HEK293 (cell line): Measurements from ENCODE around the gene TCF7L2.

ENCODE experiments used
- BCL11B ChIP-seq: fragments of 450-650 bp; formaldehyde crosslinking; IDR thresholded peaks from 2 replicates; pipeline ENCODE4 v1.5.1; 2016; ENCODE audit warnings: low read depth, missing biosample characterization, missing genetic modification characterization
- HOXC10 ChIP-seq: sonication (generic); formaldehyde crosslinking; IDR thresholded peaks from 2 replicates; pipeline ENCODE4 v1.8.1; 2023; ENCODE audit warnings: mild to moderate bottlenecking, missing genetic modification reagents
- MEIS1 ChIP-seq: sonication (generic); formaldehyde crosslinking; IDR thresholded peaks from 2 replicates; pipeline ENCODE4 v1.8.1; 2022; ENCODE audit warnings: missing genetic modification reagents, mild to moderate bottlenecking, borderline replicate concordance
- OSR2 ChIP-seq: fragments of 450-650 bp; formaldehyde crosslinking; IDR thresholded peaks from 2 replicates; pipeline ENCODE4 v1.5.1; 2016; ENCODE audit warnings: missing biosample characterization, missing genetic modification characterization
- PATZ1 ChIP-seq: fragments of 450-650 bp; formaldehyde crosslinking; IDR thresholded peaks from 2 replicates; pipeline ENCODE4 v1.5.1; 2016; ENCODE audit warnings: missing biosample characterization, missing genetic modification characterization
- SCRT2 ChIP-seq: fragments of 450-650 bp; formaldehyde crosslinking; IDR thresholded peaks from 2 replicates; pipeline ENCODE4 v1.5.1; 2016; ENCODE audit warnings: missing biosample characterization, missing genetic modification characterization
- SP7 ChIP-seq: fragments of 450-650 bp; formaldehyde crosslinking; IDR thresholded peaks from 2 replicates; pipeline ENCODE4 v1.5.1; 2016; ENCODE audit warnings: missing biosample characterization, missing genetic modification characterization
- WT1 ChIP-seq: fragments of 450-650 bp; formaldehyde crosslinking; IDR thresholded peaks from 2 replicates; pipeline ENCODE4 v1.5.1; 2016; ENCODE audit warnings: missing biosample characterization, missing genetic modification characterization
- ZBTB17 ChIP-seq: fragments of 450-650 bp; formaldehyde crosslinking; IDR thresholded peaks from 2 replicates; pipeline ENCODE4 v1.5.1; 2016; ENCODE audit warnings: missing biosample characterization, missing genetic modification characterization
- ZBTB26 ChIP-seq: fragments of 450-650 bp; formaldehyde crosslinking; optimal IDR thresholded peaks from 2 replicates; pipeline ENCODE3; 2016; ENCODE audit warnings: missing biosample characterization, mild to moderate bottlenecking, missing genetic modification characterization
- ZNF140 ChIP-seq: fragments of 450-650 bp; formaldehyde crosslinking; IDR thresholded peaks from 2 replicates; pipeline ENCODE4 v1.5.1; 2016; ENCODE audit warnings: missing biosample characterization, missing genetic modification characterization
- ZNF350 ChIP-seq: fragments of 450-650 bp; formaldehyde crosslinking; IDR thresholded peaks from 2 replicates; pipeline ENCODE4 v1.5.0; 2017; ENCODE audit warnings: missing biosample characterization, mild to moderate bottlenecking, missing genetic modification characterization
- ZNF473 ChIP-seq: fragments of 450-650 bp; formaldehyde crosslinking; IDR thresholded peaks from 2 replicates; pipeline ENCODE4 v1.5.1; 2017; ENCODE audit warnings: missing biosample characterization, missing genetic modification characterization
- ZNF518A ChIP-seq: fragments of 450-650 bp; formaldehyde crosslinking; conservative IDR thresholded peaks from 2 replicates; pipeline ENCODE4 v1.5.1; 2016; ENCODE audit warnings: low read depth, missing biosample characterization, missing genetic modification characterization
- ZNF558 ChIP-seq: fragments of 450-650 bp; formaldehyde crosslinking; IDR thresholded peaks from 2 replicates; pipeline ENCODE4 v1.5.1; 2016; ENCODE audit warnings: missing biosample characterization, missing genetic modification characterization
- ZNF670 ChIP-seq: fragments of 450-650 bp; formaldehyde crosslinking; IDR thresholded peaks from 2 replicates; pipeline ENCODE4 v1.5.1; 2016; ENCODE audit warnings: missing biosample characterization, missing genetic modification characterization, low read depth
- ZSCAN30 ChIP-seq: fragments of 450-650 bp; IDR thresholded peaks from 2 replicates; pipeline ENCODE4 v1.5.1; 2018; ENCODE audit warnings: missing biosample characterization, mild to moderate bottlenecking, missing genetic modification characterization, moderate library complexity
- TF ChIP-seq, protein P1 (sequence below): fragments of 450-650 bp; formaldehyde crosslinking; conservative IDR thresholded peaks from 2 replicates; pipeline ENCODE4 v1.5.1; 2016; ENCODE audit warnings: low read depth, missing biosample characterization, missing genetic modification characterization
- TF ChIP-seq, protein P2 (sequence below): fragments of 450-650 bp; formaldehyde crosslinking; IDR thresholded peaks from 2 replicates; pipeline ENCODE4 v1.5.1; 2016; ENCODE audit warnings: missing biosample characterization, missing genetic modification characterization
- TF ChIP-seq, protein P3 (sequence below): fragments of 450-650 bp; formaldehyde crosslinking; IDR thresholded peaks from 2 replicates; pipeline ENCODE4 v1.5.1; 2016; ENCODE audit warnings: missing biosample characterization, missing genetic modification characterization
- TF ChIP-seq, protein P4 (sequence below): fragments of 450-650 bp; formaldehyde crosslinking; IDR thresholded peaks from 2 replicates; pipeline ENCODE4 v1.5.1; 2016; ENCODE audit warnings: missing biosample characterization, missing genetic modification characterization
- TF ChIP-seq, protein P5 (sequence below): fragments of 450-650 bp; formaldehyde crosslinking; IDR thresholded peaks from 2 replicates; pipeline ENCODE4 v1.5.1; 2016; ENCODE audit warnings: missing biosample characterization, missing genetic modification characterization

Gene TCF7L2

GRCh38 chr10:113099431-113100183 is 149.6 kb downstream of the TCF7L2 start (continued):
- peak; percentile 75 for TF ChIP-seq OSR2 (tag by site-specific recombination)
- TF ChIP-seq, protein P1, sequence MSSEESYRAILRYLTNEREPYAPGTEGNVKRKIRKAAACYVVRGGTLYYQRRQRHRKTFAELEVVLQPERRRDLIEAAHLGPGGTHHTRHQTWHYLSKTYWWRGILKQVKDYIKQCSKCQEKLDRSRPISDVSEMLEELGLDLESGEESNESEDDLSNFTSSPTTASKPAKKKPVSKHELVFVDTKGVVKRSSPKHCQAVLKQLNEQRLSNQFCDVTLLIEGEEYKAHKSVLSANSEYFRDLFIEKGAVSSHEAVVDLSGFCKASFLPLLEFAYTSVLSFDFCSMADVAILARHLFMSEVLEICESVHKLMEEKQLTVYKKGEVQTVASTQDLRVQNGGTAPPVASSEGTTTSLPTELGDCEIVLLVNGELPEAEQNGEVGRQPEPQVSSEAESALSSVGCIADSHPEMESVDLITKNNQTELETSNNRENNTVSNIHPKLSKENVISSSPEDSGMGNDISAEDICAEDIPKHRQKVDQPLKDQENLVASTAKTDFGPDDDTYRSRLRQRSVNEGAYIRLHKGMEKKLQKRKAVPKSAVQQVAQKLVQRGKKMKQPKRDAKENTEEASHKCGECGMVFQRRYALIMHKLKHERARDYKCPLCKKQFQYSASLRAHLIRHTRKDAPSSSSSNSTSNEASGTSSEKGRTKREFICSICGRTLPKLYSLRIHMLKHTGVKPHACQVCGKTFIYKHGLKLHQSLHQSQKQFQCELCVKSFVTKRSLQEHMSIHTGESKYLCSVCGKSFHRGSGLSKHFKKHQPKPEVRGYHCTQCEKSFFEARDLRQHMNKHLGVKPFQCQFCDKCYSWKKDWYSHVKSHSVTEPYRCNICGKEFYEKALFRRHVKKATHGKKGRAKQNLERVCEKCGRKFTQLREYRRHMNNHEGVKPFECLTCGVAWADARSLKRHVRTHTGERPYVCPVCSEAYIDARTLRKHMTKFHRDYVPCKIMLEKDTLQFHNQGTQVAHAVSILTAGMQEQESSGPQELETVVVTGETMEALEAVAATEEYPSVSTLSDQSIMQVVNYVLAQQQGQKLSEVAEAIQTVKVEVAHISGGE (tag by site-specific recombination): peak; percentile 91
- TF ChIP-seq SCRT2 (tag by site-specific recombination): peak; percentile 83
- TF ChIP-seq ZNF518A: peak; percentile 24; the same call in 1 of the 2 replicates
- TF ChIP-seq, protein P2, sequence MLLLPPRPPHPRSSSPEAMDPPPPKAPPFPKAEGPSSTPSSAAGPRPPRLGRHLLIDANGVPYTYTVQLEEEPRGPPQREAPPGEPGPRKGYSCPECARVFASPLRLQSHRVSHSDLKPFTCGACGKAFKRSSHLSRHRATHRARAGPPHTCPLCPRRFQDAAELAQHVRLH (tag by site-specific recombination): 0 out of 2 replicates have a peak, but pooled peaks have one; percentile 28
- TF ChIP-seq SP7 (tag by site-specific recombination): peak; percentile 72
- peak; percentile 88 for TF ChIP-seq PATZ1 (tag by site-specific recombination)
- peak; percentile 70; the same call in 1 of the 2 replicates for TF ChIP-seq ZNF558 (tag by site-specific recombination)
- 0 out of 2 replicates have a peak, but pooled peaks have one; percentile 17 for TF ChIP-seq BCL11B (tag by site-specific recombination)
- no peak for TF ChIP-seq ZNF473 (tag by site-specific recombination)
- 0 out of 2 replicates have a peak, but pooled peaks have one; percentile 29 for TF ChIP-seq ZSCAN30 (tag by site-specific recombination)
- TF ChIP-seq ZNF140 (tag by site-specific recombination): no peak
- no peak for TF ChIP-seq MEIS1
- no peak for TF ChIP-seq ZNF670
- TF ChIP-seq, protein P3, sequence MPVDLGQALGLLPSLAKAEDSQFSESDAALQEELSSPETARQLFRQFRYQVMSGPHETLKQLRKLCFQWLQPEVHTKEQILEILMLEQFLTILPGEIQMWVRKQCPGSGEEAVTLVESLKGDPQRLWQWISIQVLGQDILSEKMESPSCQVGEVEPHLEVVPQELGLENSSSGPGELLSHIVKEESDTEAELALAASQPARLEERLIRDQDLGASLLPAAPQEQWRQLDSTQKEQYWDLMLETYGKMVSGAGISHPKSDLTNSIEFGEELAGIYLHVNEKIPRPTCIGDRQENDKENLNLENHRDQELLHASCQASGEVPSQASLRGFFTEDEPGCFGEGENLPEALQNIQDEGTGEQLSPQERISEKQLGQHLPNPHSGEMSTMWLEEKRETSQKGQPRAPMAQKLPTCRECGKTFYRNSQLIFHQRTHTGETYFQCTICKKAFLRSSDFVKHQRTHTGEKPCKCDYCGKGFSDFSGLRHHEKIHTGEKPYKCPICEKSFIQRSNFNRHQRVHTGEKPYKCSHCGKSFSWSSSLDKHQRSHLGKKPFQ (tag by site-specific recombination): peak; percentile 64
- TF ChIP-seq ZBTB26 (tag by site-specific recombination): peak; percentile 11
- TF ChIP-seq, protein P4, sequence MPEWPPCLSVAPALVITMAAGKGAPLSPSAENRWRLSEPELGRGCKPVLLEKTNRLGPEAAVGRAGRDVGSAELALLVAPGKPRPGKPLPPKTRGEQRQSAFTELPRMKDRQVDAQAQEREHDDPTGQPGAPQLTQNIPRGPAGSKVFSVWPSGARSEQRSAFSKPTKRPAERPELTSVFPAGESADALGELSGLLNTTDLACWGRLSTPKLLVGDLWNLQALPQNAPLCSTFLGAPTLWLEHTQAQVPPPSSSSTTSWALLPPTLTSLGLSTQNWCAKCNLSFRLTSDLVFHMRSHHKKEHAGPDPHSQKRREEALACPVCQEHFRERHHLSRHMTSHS (tag by site-specific recombination): no peak
- TF ChIP-seq WT1 (tag by site-specific recombination): peak; percentile 79
- no peak for TF ChIP-seq ZNF350 (tag by site-specific recombination)
- peak; percentile 78 for TF ChIP-seq ZBTB17 (tag by site-specific recombination)
- TF ChIP-seq, protein P5, sequence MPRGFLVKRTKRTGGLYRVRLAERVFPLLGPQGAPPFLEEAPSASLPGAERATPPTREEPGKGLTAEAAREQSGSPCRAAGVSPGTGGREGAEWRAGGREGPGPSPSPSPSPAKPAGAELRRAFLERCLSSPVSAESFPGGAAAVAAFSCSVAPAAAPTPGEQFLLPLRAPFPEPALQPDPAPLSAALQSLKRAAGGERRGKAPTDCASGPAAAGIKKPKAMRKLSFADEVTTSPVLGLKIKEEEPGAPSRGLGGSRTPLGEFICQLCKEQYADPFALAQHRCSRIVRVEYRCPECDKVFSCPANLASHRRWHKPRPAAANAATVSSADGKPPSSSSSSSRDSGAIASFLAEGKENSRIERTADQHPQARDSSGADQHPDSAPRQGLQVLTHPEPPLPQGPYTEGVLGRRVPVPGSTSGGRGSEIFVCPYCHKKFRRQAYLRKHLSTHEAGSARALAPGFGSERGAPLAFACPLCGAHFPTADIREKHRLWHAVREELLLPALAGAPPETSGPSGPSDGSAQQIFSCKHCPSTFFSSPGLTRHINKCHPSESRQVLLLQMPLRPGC (tag by site-specific recombination): peak; percentile 39; the same call in 1 of the 2 replicates
- no peak for TF ChIP-seq HOXC10 (CRISPR knock-in tag)
